ENCODE measurements around the gene RNF182. TPM values are rescaled to one million over a fixed set of nuclear protein-coding genes. Genes with fewer than 3 reads are reported as not detected.
A peak's percentile ranks its signal among the peaks of the same experiment; 100 is the strongest.

The RNF182 gene
- total RNA-seq, 1 donor from 2014 or later: 8.3 TPM

DNA sequence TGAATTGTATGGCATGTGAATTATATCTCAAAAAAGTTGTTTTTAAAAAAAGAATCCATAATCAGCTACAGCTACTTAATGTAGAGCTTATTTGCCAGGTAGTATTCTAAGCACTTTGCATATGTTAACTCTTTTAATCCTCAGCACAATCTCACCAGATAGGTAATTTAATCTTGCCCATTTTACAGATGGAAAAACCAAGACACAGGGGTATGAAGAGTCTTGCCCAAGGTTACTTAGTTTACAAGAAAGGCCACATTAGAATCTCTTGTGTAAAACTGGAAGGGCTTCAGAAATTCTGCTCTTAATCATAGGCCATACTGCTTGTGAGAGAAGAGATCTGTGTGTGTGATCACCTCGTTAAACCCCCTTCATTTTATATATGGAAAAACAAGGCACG, 13.4 kb upstream of the RNF182 start:
- Mint-ChIP-seq H3K9me3 (ENCODE audit: unreplicated experiment) (no peaks in the 10 kb centered on the region), H3K27me3 (ENCODE audit: low read depth, unreplicated experiment) (peaks cover 22% of the 10 kb centered on the region), H3K4me1 (ENCODE audit: low read depth, unreplicated experiment) (peaks cover 27% of the 10 kb centered on the region), H3K27ac (ENCODE audit: unreplicated experiment) (no peak overlapping the region), H3K4me3 (ENCODE audit: unreplicated experiment) (no peak overlapping the region), H3K36me3 (ENCODE audit: low read depth, unreplicated experiment) (no peaks in the 10 kb centered on the region)
- no peak overlapping the region for H2AFZ ChIP-seq (ENCODE audit: low read depth, low read length)
- peaks cover 9% of the 10 kb centered on the region for H3K4me1 ChIP-seq (ENCODE audit: insufficient read depth, low read length)
- H3K4me2 ChIP-seq (ENCODE audit: low read length): no peak overlapping the region
- no peak overlapping the region for H3K9ac ChIP-seq (ENCODE audit: low read length)
- no peak overlapping the region for H3K27ac ChIP-seq (ENCODE audit: low read depth, low read length)
- H3K4me3 ChIP-seq (ENCODE audit: insufficient read depth, low read depth, low read length): no peak overlapping the region
- H3K27me3 ChIP-seq (ENCODE audit: insufficient read depth, low read length): peaks cover 11% of the 10 kb centered on the region
- H3K79me2 ChIP-seq (ENCODE audit: insufficient read depth, low read length): no peaks in the 10 kb centered on the region
- H4K20me1 ChIP-seq (ENCODE audit: insufficient read depth, low read length): no peaks in the 10 kb centered on the region
- FAIRE-seq (no peak), DNase-seq (ENCODE audit: low read depth) (no peak)
- no peaks in the 10 kb centered on the region for H3K36me3 ChIP-seq (ENCODE audit: insufficient read depth, low read length)
- TF ChIP-seq EZH2 (IDR thresholded peaks at IDR 0.05; ENCODE audit: insufficient read depth, low read length): no peak
- TF ChIP-seq, protein P1, sequence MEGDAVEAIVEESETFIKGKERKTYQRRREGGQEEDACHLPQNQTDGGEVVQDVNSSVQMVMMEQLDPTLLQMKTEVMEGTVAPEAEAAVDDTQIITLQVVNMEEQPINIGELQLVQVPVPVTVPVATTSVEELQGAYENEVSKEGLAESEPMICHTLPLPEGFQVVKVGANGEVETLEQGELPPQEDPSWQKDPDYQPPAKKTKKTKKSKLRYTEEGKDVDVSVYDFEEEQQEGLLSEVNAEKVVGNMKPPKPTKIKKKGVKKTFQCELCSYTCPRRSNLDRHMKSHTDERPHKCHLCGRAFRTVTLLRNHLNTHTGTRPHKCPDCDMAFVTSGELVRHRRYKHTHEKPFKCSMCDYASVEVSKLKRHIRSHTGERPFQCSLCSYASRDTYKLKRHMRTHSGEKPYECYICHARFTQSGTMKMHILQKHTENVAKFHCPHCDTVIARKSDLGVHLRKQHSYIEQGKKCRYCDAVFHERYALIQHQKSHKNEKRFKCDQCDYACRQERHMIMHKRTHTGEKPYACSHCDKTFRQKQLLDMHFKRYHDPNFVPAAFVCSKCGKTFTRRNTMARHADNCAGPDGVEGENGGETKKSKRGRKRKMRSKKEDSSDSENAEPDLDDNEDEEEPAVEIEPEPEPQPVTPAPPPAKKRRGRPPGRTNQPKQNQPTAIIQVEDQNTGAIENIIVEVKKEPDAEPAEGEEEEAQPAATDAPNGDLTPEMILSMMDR (IDR thresholded peaks at IDR 0.05; ENCODE audit: insufficient read depth, low read depth, low read length): no peak
- H3K9me3 ChIP-seq (ENCODE audit: insufficient read depth, low read depth, low read length): no peaks in the 10 kb centered on the region

DNA sequence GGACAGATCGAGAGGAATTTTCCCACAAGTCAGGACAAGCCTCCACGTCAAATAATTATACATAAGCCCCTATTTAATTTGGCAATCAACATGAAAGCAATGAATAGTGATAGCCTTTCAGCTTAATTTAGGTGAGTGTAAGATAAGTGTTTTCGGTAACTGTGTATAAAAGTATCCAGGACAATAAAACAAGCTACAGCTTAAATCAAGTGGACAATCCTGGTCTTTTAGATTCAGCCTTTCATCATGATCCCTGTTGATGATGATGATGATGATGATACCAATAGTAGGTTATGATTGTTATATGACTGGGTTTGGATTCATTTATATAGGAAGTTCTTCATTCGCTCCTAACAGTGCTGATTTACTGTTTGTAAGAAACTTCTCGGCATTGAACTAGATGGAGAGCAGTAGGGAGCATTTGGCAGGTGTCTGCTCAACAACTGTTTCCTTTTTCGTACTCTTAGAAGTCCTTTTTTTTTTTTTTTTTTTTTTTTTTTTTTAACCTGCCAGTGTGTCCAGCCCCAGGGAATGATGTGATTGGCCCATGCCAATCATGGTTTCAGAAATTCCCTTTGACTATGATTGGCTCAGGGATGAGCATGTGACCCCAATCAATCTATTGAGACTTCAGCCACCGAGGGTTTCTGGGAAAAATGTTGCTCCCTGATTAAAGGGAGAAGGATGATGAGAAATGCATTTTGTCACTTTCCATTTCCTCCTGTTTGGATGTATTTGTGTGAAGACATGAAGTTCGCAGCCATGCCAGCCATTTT, 11.3 kb upstream of the RNF182 start:
- Histone ChIP-seq H3K4me3 (ENCODE audit: insufficient read depth, low read depth, low read length) (no peak overlapping the region), H3K27ac (ENCODE audit: low read depth, low read length) (no peak overlapping the region), H3K27me3 (ENCODE audit: insufficient read depth, low read length) (peaks cover 3% of the 10 kb centered on the region), H3K4me2 (ENCODE audit: low read length) (peak overlapping the region; percentile 9), H3K36me3 (ENCODE audit: insufficient read depth, low read length) (no peaks in the 10 kb centered on the region), H4K20me1 (ENCODE audit: insufficient read depth, low read length) (no peaks in the 10 kb centered on the region), H3K9ac (ENCODE audit: low read length) (no peak overlapping the region), H2AFZ (ENCODE audit: low read depth, low read length) (no peak overlapping the region), H3K9me3 (ENCODE audit: insufficient read depth, low read depth, low read length) (no peaks in the 10 kb centered on the region), H3K4me1 (ENCODE audit: insufficient read depth, low read length) (peaks cover 9% of the 10 kb centered on the region), H3K79me2 (ENCODE audit: insufficient read depth, low read length) (no peaks in the 10 kb centered on the region)
- Mint-ChIP-seq H3K27ac (ENCODE audit: unreplicated experiment) (no peak overlapping the region), H3K27me3 (ENCODE audit: low read depth, unreplicated experiment) (peaks cover 3% of the 10 kb centered on the region), H3K9me3 (ENCODE audit: unreplicated experiment) (no peaks in the 10 kb centered on the region), H3K4me3 (ENCODE audit: unreplicated experiment) (no peak overlapping the region), H3K36me3 (ENCODE audit: low read depth, unreplicated experiment) (no peaks in the 10 kb centered on the region), H3K4me1 (ENCODE audit: low read depth, unreplicated experiment) (peaks cover 33% of the 10 kb centered on the region)
- FAIRE-seq: no peak
- DNase-seq (ENCODE audit: low read depth): no peak
- TF ChIP-seq EZH2 (IDR thresholded peaks at IDR 0.05; ENCODE audit: insufficient read depth, low read length): no peak

- TF ChIP-seq, protein P1 (IDR thresholded peaks at IDR 0.05; ENCODE audit: insufficient read depth, low read depth, low read length): no peak
- no peak for TF ChIP-seq EZH2 (IDR thresholded peaks at IDR 0.05; ENCODE audit: insufficient read depth, low read length)
- H3K4me1 Mint-ChIP-seq (ENCODE audit: low read depth, unreplicated experiment): peaks cover 30% of the 10 kb centered on the region
- no peak overlapping the region for H3K9ac ChIP-seq (ENCODE audit: low read length)
- no peak overlapping the region for H3K4me2 ChIP-seq (ENCODE audit: low read length)
- FAIRE-seq: no peak
- H3K4me3 ChIP-seq (ENCODE audit: insufficient read depth, low read depth, low read length): no peak overlapping the region
- no peak overlapping the region for H2AFZ ChIP-seq (ENCODE audit: low read depth, low read length)
- no peaks in the 10 kb centered on the region for H3K9me3 ChIP-seq (ENCODE audit: insufficient read depth, low read depth, low read length)
- H3K27me3 Mint-ChIP-seq (ENCODE audit: low read depth, unreplicated experiment): no peaks in the 10 kb centered on the region
- DNase-seq (ENCODE audit: low read depth): peak; percentile 54
- no peak overlapping the region for H3K4me3 Mint-ChIP-seq (ENCODE audit: unreplicated experiment)
- H4K20me1 ChIP-seq (ENCODE audit: insufficient read depth, low read length): no peaks in the 10 kb centered on the region
- H3K27ac ChIP-seq (ENCODE audit: low read depth, low read length): no peak overlapping the region
- no peaks in the 10 kb centered on the region for H3K79me2 ChIP-seq (ENCODE audit: insufficient read depth, low read length)
- H3K4me1 ChIP-seq (ENCODE audit: insufficient read depth, low read length): peaks cover 9% of the 10 kb centered on the region
- H3K9me3 Mint-ChIP-seq (ENCODE audit: unreplicated experiment): no peaks in the 10 kb centered on the region
- no peaks in the 10 kb centered on the region for H3K36me3 Mint-ChIP-seq (ENCODE audit: low read depth, unreplicated experiment)
- H3K27ac Mint-ChIP-seq (ENCODE audit: unreplicated experiment): no peak overlapping the region
- peaks cover 3% of the 10 kb centered on the region for H3K27me3 ChIP-seq (ENCODE audit: insufficient read depth, low read length)
- H3K36me3 ChIP-seq (ENCODE audit: insufficient read depth, low read length): no peaks in the 10 kb centered on the region
Measured at GRCh38 chr6:13914351-13914750, 10.4 kb upstream of the RNF182 start.
